ENCODE measurements around the gene THRAP3. TPM values are rescaled to one million over a fixed set of nuclear protein-coding genes. Genes with fewer than 3 reads are reported as not detected.

The THRAP3 gene
- total RNA-seq, 2 donors from 2014 or later: 145 to 165 TPM

- H3K27me3 Mint-ChIP-seq (ENCODE audit: insufficient read depth): no peaks in the 10 kb centered on the region
- H3K9ac ChIP-seq (ENCODE audit: extremely low read depth, low read length, poor library complexity, severe bottlenecking): no peak overlapping the region
- H3K36me3 Mint-ChIP-seq (ENCODE audit: low read depth): peaks cover 57% of the 10 kb centered on the region
- TF ChIP-seq CTCF (conservative IDR thresholded peaks at IDR 0.05): no peak
- H3K36me3 ChIP-seq (ENCODE audit: control insufficient read depth, insufficient read depth, low read length): peaks cover 62% of the 10 kb centered on the region
- peaks cover 15% of the 10 kb centered on the region for H3K4me1 Mint-ChIP-seq
- no peak overlapping the region for H3K4me3 ChIP-seq (ENCODE audit: low read length)
- no peak overlapping the region for H3K27ac ChIP-seq (ENCODE audit: low read depth, low read length)
- no peak for DNase-seq
- H3K4me1 ChIP-seq (ENCODE audit: control insufficient read depth, insufficient read depth, low read length): peaks cover 6% of the 10 kb centered on the region
- WGBS, 2 experiments (ENCODE audit: insufficient coverage in 1 of 2, insufficient read length in 1 of 2): 82 to 85% methylated on average over 8 to 19 of the region's 19 CpGs
- H3K27me3 ChIP-seq (ENCODE audit: control insufficient read depth, insufficient read depth, low read length, poor library complexity, severe bottlenecking): no peaks in the 10 kb centered on the region
- peak overlapping the region; percentile 70 for H3K27ac Mint-ChIP-seq
- peak overlapping the region; percentile 26 for H3K4me3 Mint-ChIP-seq
- no peaks in the 10 kb centered on the region for H3K9me3 ChIP-seq (ENCODE audit: control insufficient read depth, low read length)
- no peaks in the 10 kb centered on the region for H3K9me3 Mint-ChIP-seq
Observed at GRCh38 chr1:36179220-36179600, 45.0 kb upstream of the THRAP3 start.

GRCh38 chr1:36182734-36183133 lies 41.5 kb upstream of the THRAP3 start:
- Histone ChIP-seq H3K9me3 (ENCODE audit: control insufficient read depth, low read length) (no peaks in the 10 kb centered on the region), H3K27ac (ENCODE audit: low read depth, low read length) (no peak overlapping the region), H3K4me3 (ENCODE audit: low read length) (no peak overlapping the region), H3K9ac (ENCODE audit: extremely low read depth, low read length, poor library complexity, severe bottlenecking) (no peak overlapping the region), H3K36me3 (ENCODE audit: control insufficient read depth, insufficient read depth, low read length) (peaks cover 33% of the 10 kb centered on the region), H3K27me3 (ENCODE audit: control insufficient read depth, insufficient read depth, low read length, poor library complexity, severe bottlenecking) (no peaks in the 10 kb centered on the region), H3K4me1 (ENCODE audit: control insufficient read depth, insufficient read depth, low read length) (peaks cover 4% of the 10 kb centered on the region)
- Mint-ChIP-seq H3K27ac (no peak overlapping the region), H3K27me3 (ENCODE audit: insufficient read depth) (no peaks in the 10 kb centered on the region), H3K36me3 (ENCODE audit: low read depth) (peaks cover 34% of the 10 kb centered on the region), H3K4me3 (no peak overlapping the region), H3K4me1 (peaks cover 9% of the 10 kb centered on the region), H3K9me3 (no peaks in the 10 kb centered on the region)
- peak; percentile 72 for DNase-seq
- TF ChIP-seq CTCF (conservative IDR thresholded peaks at IDR 0.05): no peak
- 63 to 90% methylated on average over 2 of the region's 2 CpGs for WGBS, 2 experiments (ENCODE audit: insufficient coverage in 1 of 2, insufficient read length in 1 of 2)

- no peak for TF ChIP-seq CTCF (conservative IDR thresholded peaks at IDR 0.05)
- no peaks in the 10 kb centered on the region for H3K4me1 ChIP-seq (ENCODE audit: control insufficient read depth, insufficient read depth, low read length)
- no peaks in the 10 kb centered on the region for H3K27me3 ChIP-seq (ENCODE audit: control insufficient read depth, insufficient read depth, low read length, poor library complexity, severe bottlenecking)
- Mint-ChIP-seq H3K36me3 (ENCODE audit: low read depth) (peaks cover 34% of the 10 kb centered on the region), H3K4me1 (peaks cover 13% of the 10 kb centered on the region), H3K27me3 (ENCODE audit: insufficient read depth) (no peaks in the 10 kb centered on the region), H3K4me3 (no peak overlapping the region), H3K9me3 (no peaks in the 10 kb centered on the region), H3K27ac (no peak overlapping the region)
- H3K9ac ChIP-seq (ENCODE audit: extremely low read depth, low read length, poor library complexity, severe bottlenecking): no peak overlapping the region
- no peaks in the 10 kb centered on the region for H3K9me3 ChIP-seq (ENCODE audit: control insufficient read depth, low read length)
- DNase-seq: no peak
- no peak overlapping the region for H3K4me3 ChIP-seq (ENCODE audit: low read length)
- WGBS, 2 experiments (ENCODE audit: insufficient coverage in 1 of 2, insufficient read length in 1 of 2): 89 to 97% methylated on average over 2 of the region's 2 CpGs
- peak overlapping the region; percentile 16 for H3K27ac ChIP-seq (ENCODE audit: low read depth, low read length)
- peaks cover 29% of the 10 kb centered on the region for H3K36me3 ChIP-seq (ENCODE audit: control insufficient read depth, insufficient read depth, low read length)
Observed at GRCh38 chr1:36183309-36183856, 40.9 kb upstream of the THRAP3 start.
